PC-9 (cell line): Measurements from ENCODE around the gene PLAAT4. TPM values are rescaled to one million over a fixed set of nuclear protein-coding genes. Genes with fewer than 3 reads are reported as not detected.
A peak's percentile ranks its signal among the peaks of the same experiment; 100 is the strongest.

Experiments used
- Bru-seq: library from RNA; stranded (reverse); fragments of 400-500 nt; gene quantifications from one replicate; lab custom pipeline; 2021; lab: Mats Ljungman, UMichigan
- BruChase-seq, 2 experiments: library from RNA; stranded (reverse); fragments of 400-500 nt; gene quantifications; one replicate each; lab custom pipeline; 2021; lab: Mats Ljungman, UMichigan
- BruUV-seq: library from RNA; stranded (reverse); fragments of 400-500 nt; replicated peaks from 2 replicates; lab custom pipeline; 2021; lab: Mats Ljungman, UMichigan
- CTCF ChIA-PET: fragments of 300-600 bp; sonication (Branson Sonifier 250); formaldehyde crosslinking; loops from one replicate; lab custom pipeline; 2022; ENCODE audit warnings: antibody characterized with exemption; lab: Charles Lee
- POLR2A ChIA-PET: fragments of 300-600 bp; sonication (Branson Sonifier 250); formaldehyde crosslinking; loops from one replicate; lab custom pipeline; 2022; ENCODE audit warnings: antibody characterized with exemption; ENCODE audit not compliant: unreplicated experiment; lab: Charles Lee
- DNase-seq, 2 experiments: peaks; one replicate each; pipeline versions ENCODE4 v3.0.0 to v3.0.0-alpha.2; 2015 to 2022; ENCODE audit warnings: mixed read lengths in 1 of 2
- H2AFZ ChIP-seq: fragments of 200-600 bp; sonication (generic); 2 replicates; pipeline ENCODE4 v1.8.1; 2017; ENCODE audit warnings: antibody characterized with exemption
- H3F3A ChIP-seq: fragments of 200-600 bp; sonication (generic); 2 replicates; pipeline ENCODE4 v1.8.1; 2017; ENCODE audit warnings: antibody characterized with exemption, mild to moderate bottlenecking, low read depth; ENCODE audit not compliant: insufficient read depth
- H3K27ac ChIP-seq: fragments of 200-600 bp; sonication (generic); 2 replicates; pipeline ENCODE4 v1.6.1; 2016; ENCODE audit warnings: mixed run types
- H3K27me3 ChIP-seq: fragments of 200-600 bp; sonication (generic); 2 replicates; pipeline ENCODE4 v1.6.1; 2016; ENCODE audit warnings: low read depth, mixed run types; ENCODE audit not compliant: insufficient read depth
- H3K36me3 ChIP-seq: fragments of 200-600 bp; sonication (generic); 2 replicates; pipeline ENCODE4 v1.6.1; 2016; ENCODE audit warnings: low read depth, mixed run types
- H3K4me1 ChIP-seq: fragments of 200-600 bp; sonication (generic); replicated peaks from 2 replicates; pipeline ENCODE4 v1.6.1; 2016; ENCODE audit warnings: mixed run types; ENCODE audit not compliant: insufficient read depth
- H3K4me2 ChIP-seq: fragments of 200-600 bp; sonication (generic); 2 replicates; pipeline ENCODE4 v1.6.1; 2017; ENCODE audit warnings: mixed run types
- H3K4me3 ChIP-seq: fragments of 200-600 bp; sonication (generic); 2 replicates; pipeline ENCODE4 v1.6.1; 2016; ENCODE audit warnings: mixed run types
- H3K79me2 ChIP-seq: fragments of 200-600 bp; sonication (generic); 2 replicates; pipeline ENCODE4 v1.6.1; 2017; ENCODE audit warnings: low read depth, mixed run types
- H3K9me2 ChIP-seq: fragments of 200-600 bp; sonication (generic); 2 replicates; pipeline ENCODE4 v1.8.1; 2017; ENCODE audit warnings: mild to moderate bottlenecking; ENCODE audit not compliant: insufficient read depth
- H3K9me3 ChIP-seq: fragments of 200-600 bp; sonication (generic); 2 replicates; pipeline ENCODE4 v1.8.1; 2016; ENCODE audit warnings: low read depth; ENCODE audit not compliant: insufficient read depth
- H4K20me1 ChIP-seq: fragments of 200-600 bp; sonication (generic); 2 replicates; pipeline ENCODE4 v1.8.1; 2017; ENCODE audit not compliant: insufficient read depth
- EZH2 ChIP-seq: fragments of 200-600 bp; sonication (generic); IDR thresholded peaks from 2 replicates; pipeline ENCODE4 v1.8.0; 2017; ENCODE audit warnings: antibody characterized with exemption, low read depth
- intact Hi-C: fragments of 100-400 bp; cut with micrococcal nuclease; formaldehyde crosslinking; loops from one replicate; pipeline ENCODE4 v1.10.0; 2022; ENCODE audit not compliant: unreplicated experiment
- long read RNA-seq: library from polyadenylated mRNA; stranded (forward); transcript quantifications from one replicate; pipeline ENCODE4 v2.0.0, GENCODE V29; 2022
- total RNA-seq: library from RNA; stranded (reverse); gene quantifications from 2 replicates; pipeline ENCODE4 v1.2.3, GENCODE V29; 2021
- TF ChIP-seq, protein P1 (sequence below): fragments of 200-600 bp; sonication (generic); conservative IDR thresholded peaks from 2 replicates; pipeline ENCODE4 v1.6.1; 2017; ENCODE audit warnings: mixed run types, antibody characterized with exemption, mild to moderate bottlenecking, moderate library complexity

Gene PLAAT4, protein sequence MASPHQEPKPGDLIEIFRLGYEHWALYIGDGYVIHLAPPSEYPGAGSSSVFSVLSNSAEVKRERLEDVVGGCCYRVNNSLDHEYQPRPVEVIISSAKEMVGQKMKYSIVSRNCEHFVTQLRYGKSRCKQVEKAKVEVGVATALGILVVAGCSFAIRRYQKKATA
- total RNA-seq (64.6 and 99.9 TPM in 2 replicates), Bru-seq, nascent RNA (percentile 48 among the genes with signal in this experiment), BruChase-seq, experiment 1, labeled RNA remaining after a 2-hour chase (percentile 48 among the genes with signal in this experiment), BruChase-seq, experiment 2, labeled RNA remaining after a 6-hour chase (percentile 45 among the genes with signal in this experiment)
- long read RNA-seq, transcript RARRES3-201 (4 exons, 749 nt), result major isoform, 51 of 56 reads
- long read RNA-seq, partial matches to known transcripts, result 0 of 56 reads
- long read RNA-seq, other reads (novel, unspliced or antisense), result 2 of 56 reads

DNA sequence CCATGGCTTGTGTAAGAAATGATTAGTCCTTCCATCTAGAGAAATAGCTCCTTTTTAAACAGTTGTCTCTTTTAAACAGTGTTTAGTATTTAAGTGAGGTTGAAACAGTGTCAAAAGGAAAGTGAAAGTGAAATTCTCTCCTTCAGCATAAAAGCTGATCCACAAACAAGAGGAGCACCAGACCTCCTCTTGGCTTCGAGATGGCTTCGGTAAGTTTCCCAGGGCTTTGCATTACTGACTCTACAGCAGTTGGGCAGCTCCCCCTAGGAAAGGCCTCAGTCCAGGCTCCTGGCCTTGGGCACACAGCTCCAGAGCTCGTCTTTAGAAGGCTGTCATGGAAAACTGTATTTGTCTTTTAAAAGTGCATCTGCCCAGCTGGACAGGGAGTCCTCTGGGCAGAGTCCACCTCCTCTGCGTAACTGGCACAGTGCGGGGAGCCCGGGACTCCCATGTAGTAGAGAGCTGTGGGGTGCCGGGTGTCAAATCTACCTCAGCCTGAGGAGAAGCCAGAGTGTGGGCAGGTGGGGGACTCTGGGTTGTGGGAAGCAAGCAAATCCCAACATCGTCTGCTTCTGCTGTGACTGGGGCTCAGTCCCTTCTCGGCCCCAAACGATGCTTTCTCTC, at the start of gene PLAAT4:
Gene PLAAT4, plus strand, starts transcription at position 140 of the 624 bp plus-strand sequence. Its CDS starts 61 bp downstream, at position 201.
- intact Hi-C loops, result no loop called here
- CTCF ChIA-PET, result interaction anchor here (0.6 to 1.1 kb wide), 2 partner anchors 40 to 58 kb away, joined by 4 to 6 read pairs; no protein-coding TSS in a partner anchor
- no peaks in the 10 kb centered on the region for H3K9me3 ChIP-seq
- TSS peak; percentile 64 for BruUV-seq
- H3K9me2 ChIP-seq, result no peaks in the 10 kb centered on the region
- no peak for TF ChIP-seq EZH2
- TF ChIP-seq, protein P1, sequence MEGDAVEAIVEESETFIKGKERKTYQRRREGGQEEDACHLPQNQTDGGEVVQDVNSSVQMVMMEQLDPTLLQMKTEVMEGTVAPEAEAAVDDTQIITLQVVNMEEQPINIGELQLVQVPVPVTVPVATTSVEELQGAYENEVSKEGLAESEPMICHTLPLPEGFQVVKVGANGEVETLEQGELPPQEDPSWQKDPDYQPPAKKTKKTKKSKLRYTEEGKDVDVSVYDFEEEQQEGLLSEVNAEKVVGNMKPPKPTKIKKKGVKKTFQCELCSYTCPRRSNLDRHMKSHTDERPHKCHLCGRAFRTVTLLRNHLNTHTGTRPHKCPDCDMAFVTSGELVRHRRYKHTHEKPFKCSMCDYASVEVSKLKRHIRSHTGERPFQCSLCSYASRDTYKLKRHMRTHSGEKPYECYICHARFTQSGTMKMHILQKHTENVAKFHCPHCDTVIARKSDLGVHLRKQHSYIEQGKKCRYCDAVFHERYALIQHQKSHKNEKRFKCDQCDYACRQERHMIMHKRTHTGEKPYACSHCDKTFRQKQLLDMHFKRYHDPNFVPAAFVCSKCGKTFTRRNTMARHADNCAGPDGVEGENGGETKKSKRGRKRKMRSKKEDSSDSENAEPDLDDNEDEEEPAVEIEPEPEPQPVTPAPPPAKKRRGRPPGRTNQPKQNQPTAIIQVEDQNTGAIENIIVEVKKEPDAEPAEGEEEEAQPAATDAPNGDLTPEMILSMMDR, result no peak
- peak in 1 of 2 experiments; percentile 37 for DNase-seq
- peak within 1 kb of the TSS; percentile 30; the same call in 1 of the 2 replicates for H2AFZ ChIP-seq
- H3F3A ChIP-seq, result no peaks in the 10 kb centered on the region; the same call in 1 of the 2 replicates
- H3K4me3 ChIP-seq, result peak within 1 kb of the TSS; percentile 17; the same call in 1 of the 2 replicates
- no peaks in the 10 kb centered on the region for H3K27me3 ChIP-seq
- H3K4me2 ChIP-seq, result peak within 1 kb of the TSS; percentile 61
- H3K79me2 ChIP-seq, result no peaks in the 10 kb centered on the region
- H4K20me1 ChIP-seq, result no peaks in the 10 kb centered on the region
- POLR2A ChIA-PET, result interaction anchor here (1.3 kb wide), 1 partner anchor 15 kb away, joined by 6 read pairs; no protein-coding TSS in a partner anchor
- H3K4me1 ChIP-seq, result peaks cover 32% of the 10 kb centered on the region
- no peaks in the 10 kb centered on the region for H3K36me3 ChIP-seq
- H3K27ac ChIP-seq, result no peak within 1 kb of the TSS

DNA sequence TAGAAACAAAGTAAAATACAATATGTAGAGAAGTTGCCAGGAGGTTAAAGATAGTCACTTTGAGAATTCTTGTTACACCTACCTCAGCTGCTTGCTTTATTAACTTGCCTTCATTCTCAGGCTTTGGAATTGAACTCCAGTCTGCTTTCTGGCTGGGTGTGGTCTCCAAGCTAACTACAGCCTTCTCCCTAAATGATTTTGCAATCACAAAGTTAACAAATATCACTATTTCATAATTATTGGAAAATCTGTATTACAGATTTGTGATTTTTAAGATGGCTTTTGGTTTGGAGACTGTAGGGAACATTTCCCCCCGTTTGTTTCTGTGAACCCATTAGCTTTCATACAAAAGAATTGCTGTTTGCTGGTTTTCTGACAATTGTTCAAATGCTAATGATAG, 47.8 kb upstream of the PLAAT4 start:
- no peak for DNase-seq
- ChIA-PET POLR2A (interaction anchor here (0.6 kb wide), 1 partner anchor 62 kb away, joined by 3 read pairs; no protein-coding TSS in a partner anchor), CTCF (interaction anchor here (0.6 kb wide), 2 partner anchors 106 to 1035 kb away, joined by 4 read pairs; no protein-coding TSS in a partner anchor)
- H3F3A ChIP-seq, result no peaks in the 10 kb centered on the region
- H3K79me2 ChIP-seq, result no peaks in the 10 kb centered on the region
- no TSS peak for BruUV-seq
- no peaks in the 10 kb centered on the region for H3K9me2 ChIP-seq
- intact Hi-C loops, result no loop called here
- H3K27ac ChIP-seq, result no peak overlapping the region
- no peak overlapping the region for H3K4me3 ChIP-seq
- H2AFZ ChIP-seq, result no peak overlapping the region
- no peaks in the 10 kb centered on the region for H3K27me3 ChIP-seq
- H3K36me3 ChIP-seq, result no peaks in the 10 kb centered on the region
- no peaks in the 10 kb centered on the region for H4K20me1 ChIP-seq
- H3K4me2 ChIP-seq, result no peak overlapping the region
- no peaks in the 10 kb centered on the region for H3K4me1 ChIP-seq
- no peak for TF ChIP-seq EZH2
- TF ChIP-seq, protein P1, result no peak
- H3K9me3 ChIP-seq, result 0 out of 2 replicates have a peak, but pooled peaks cover 9% of the 10 kb centered on the region

GRCh38 chr11:63489879-63490278, 46.7 kb upstream of the PLAAT4 start:
- no peaks in the 10 kb centered on the region for H3K36me3 ChIP-seq
- no TSS peak for BruUV-seq
- H3K9me2 ChIP-seq, result no peaks in the 10 kb centered on the region
- H3K4me1 ChIP-seq, result no peaks in the 10 kb centered on the region
- H3F3A ChIP-seq, result no peaks in the 10 kb centered on the region
- H3K27me3 ChIP-seq, result no peaks in the 10 kb centered on the region
- no peak overlapping the region for H3K27ac ChIP-seq
- intact Hi-C loops, result no loop called here
- no peak overlapping the region for H2AFZ ChIP-seq
- peaks cover 4% of the 10 kb centered on the region; the same call in 1 of the 2 replicates for H3K9me3 ChIP-seq
- DNase-seq, result no peak
- POLR2A ChIA-PET, result interaction anchor here (0.5 kb wide), 1 partner anchor 87 kb away, joined by 4 read pairs; no protein-coding TSS in a partner anchor
- H3K4me3 ChIP-seq, result no peak overlapping the region
- TF ChIP-seq, protein P1, result no peak
- TF ChIP-seq EZH2, result no peak
- H3K79me2 ChIP-seq, result no peaks in the 10 kb centered on the region
- CTCF ChIA-PET, result no interaction called here
- H3K4me2 ChIP-seq, result no peak overlapping the region
- H4K20me1 ChIP-seq, result no peaks in the 10 kb centered on the region
